NB4 (cell line): Measurements from ENCODE around the gene GGACT.

Source experiments
- DNase-seq: peaks from one replicate; pipeline ENCODE4 v3.0.0; 2010; ENCODE audit warnings: low read depth
- H3K4me3 ChIP-seq: one replicate; pipeline ENCODE4 v1.5.1; 2011; ENCODE audit warnings: mild to moderate bottlenecking, low read depth, low read length, moderate library complexity
- MAX ChIP-seq: IDR thresholded peaks from 2 replicates; pipeline ENCODE4 v1.6.1; 2011; ENCODE audit warnings: low read depth, low read length
- MYC ChIP-seq: IDR thresholded peaks from 2 replicates; pipeline ENCODE4 v1.6.1; 2011; ENCODE audit warnings: low read depth, low read length
- POLR2A ChIP-seq: IDR thresholded peaks from 2 replicates; pipeline ENCODE4 v1.6.1; 2011; ENCODE audit warnings: mild to moderate bottlenecking; ENCODE audit not compliant: insufficient read length; ENCODE audit errors: extremely low read depth
- TF ChIP-seq, protein P1 (sequence below): IDR thresholded peaks from one replicate; pipeline ENCODE4 v1.5.1; 2012; ENCODE audit warnings: low read depth, low read length

The GGACT gene

DNA sequence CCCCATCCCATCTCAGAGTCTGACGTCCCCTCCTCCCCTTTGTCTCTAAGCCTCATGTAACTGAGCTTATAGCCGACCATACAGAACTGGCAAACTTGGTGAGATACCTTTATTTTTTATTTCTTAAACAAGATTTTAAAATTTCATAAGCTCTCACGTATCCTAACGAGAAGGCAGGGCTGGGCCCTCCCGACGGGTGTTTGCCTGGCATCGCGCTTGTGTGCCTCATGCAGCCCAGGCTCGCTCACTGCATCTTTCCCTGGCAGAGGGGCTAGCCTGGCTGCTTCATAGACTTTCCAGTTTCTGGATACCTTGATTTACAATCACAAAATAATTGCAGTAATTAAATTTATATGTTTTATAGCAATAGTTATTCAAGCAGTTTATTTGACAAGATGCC is 69.0 kb downstream of the GGACT start:
- TF ChIP-seq MYC (no peak), MAX (no peak), POLR2A (no peak)
- TF ChIP-seq, protein P1, sequence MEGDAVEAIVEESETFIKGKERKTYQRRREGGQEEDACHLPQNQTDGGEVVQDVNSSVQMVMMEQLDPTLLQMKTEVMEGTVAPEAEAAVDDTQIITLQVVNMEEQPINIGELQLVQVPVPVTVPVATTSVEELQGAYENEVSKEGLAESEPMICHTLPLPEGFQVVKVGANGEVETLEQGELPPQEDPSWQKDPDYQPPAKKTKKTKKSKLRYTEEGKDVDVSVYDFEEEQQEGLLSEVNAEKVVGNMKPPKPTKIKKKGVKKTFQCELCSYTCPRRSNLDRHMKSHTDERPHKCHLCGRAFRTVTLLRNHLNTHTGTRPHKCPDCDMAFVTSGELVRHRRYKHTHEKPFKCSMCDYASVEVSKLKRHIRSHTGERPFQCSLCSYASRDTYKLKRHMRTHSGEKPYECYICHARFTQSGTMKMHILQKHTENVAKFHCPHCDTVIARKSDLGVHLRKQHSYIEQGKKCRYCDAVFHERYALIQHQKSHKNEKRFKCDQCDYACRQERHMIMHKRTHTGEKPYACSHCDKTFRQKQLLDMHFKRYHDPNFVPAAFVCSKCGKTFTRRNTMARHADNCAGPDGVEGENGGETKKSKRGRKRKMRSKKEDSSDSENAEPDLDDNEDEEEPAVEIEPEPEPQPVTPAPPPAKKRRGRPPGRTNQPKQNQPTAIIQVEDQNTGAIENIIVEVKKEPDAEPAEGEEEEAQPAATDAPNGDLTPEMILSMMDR, result no peak
- no peak overlapping the region for H3K4me3 ChIP-seq
- DNase-seq, result no peak

DNA sequence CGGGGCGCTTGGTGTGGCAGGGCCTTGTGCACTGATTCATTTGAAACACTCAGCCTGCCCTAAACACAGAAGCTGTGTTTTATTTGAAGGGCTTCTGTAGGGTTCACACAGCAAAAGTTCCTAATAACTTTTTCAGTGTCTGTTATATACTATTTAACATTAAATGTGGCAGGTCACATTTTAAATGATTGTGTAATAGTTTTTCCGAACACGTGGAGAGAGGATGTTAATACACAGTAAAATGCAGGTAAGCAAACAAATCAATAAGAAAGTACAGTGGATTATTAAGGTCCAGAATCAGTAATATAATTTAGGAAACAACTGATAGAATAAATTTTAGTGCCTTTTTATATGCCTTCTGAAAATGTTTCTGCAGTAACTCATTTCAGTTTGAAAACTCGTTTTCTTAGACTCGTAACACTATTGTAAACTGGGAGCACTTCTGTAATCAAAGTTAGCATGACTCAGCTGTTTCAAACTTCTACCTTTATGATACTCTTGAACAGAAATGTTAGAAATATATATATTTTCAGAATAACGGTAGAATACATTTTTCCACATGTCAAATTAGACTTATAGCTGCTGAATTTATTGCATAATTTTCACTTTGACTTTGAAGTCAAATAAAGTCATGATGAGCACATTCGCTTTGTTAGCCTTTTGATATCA is 70.1 kb downstream of the GGACT start:
- no peak for DNase-seq
- TF ChIP-seq, protein P1, result no peak
- no peak for TF ChIP-seq MYC
- no peak for TF ChIP-seq POLR2A
- TF ChIP-seq MAX, result no peak

GRCh38 chr13:100517728-100518127 is 70.9 kb downstream of the GGACT start:
- DNase-seq, result no peak
- H3K4me3 ChIP-seq, result no peak overlapping the region
- no peak for TF ChIP-seq MAX
- TF ChIP-seq, protein P1, result no peak
- no peak for TF ChIP-seq MYC
- TF ChIP-seq POLR2A, result no peak

More for the DNA sequence above, 70.1 kb downstream of the GGACT start:
- no peak overlapping the region for H3K4me3 ChIP-seq

- no peak for DNase-seq
- no peak overlapping the region for H3K4me3 ChIP-seq
- TF ChIP-seq, protein P1, result no peak
- TF ChIP-seq POLR2A (no peak), MYC (no peak), MAX (no peak)
Measured at GRCh38 chr13:100517135-100517534, 71.5 kb downstream of the GGACT start.

DNA sequence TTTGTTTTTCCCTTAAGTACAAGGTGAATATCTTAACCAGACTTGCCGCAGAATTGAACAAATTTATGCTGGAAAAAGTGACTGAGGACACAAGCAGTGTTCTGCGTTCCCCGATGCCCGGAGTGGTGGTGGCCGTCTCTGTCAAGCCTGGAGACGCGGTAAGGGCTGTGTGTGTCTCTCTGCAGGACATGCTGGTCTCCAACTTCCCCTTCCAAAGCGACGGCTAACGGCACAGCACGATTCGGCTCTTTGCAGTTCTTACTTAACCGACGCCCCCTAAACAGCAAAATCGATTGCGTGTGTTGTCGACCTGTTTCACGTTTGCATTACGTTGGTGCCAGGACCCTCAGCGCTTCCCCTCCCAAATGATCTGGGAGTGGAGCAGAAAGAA is 73.2 kb downstream of the GGACT start:
- TF ChIP-seq POLR2A (no peak), MYC (no peak), MAX (no peak)
- TF ChIP-seq, protein P1, result no peak
- no peak overlapping the region for H3K4me3 ChIP-seq
- no peak for DNase-seq
